K562 (cell line): Measurements from ENCODE around the gene C1QTNF7. TPM values are rescaled to one million over a fixed set of nuclear protein-coding genes. Genes with fewer than 3 reads are reported as not detected.

Experiments used
- COPS2 ChIP-seq: fragments of 450-650 bp; conservative IDR thresholded peaks from 2 replicates; pipeline ENCODE4 v1.6.1; 2016; ENCODE audit warnings: mild to moderate bottlenecking, moderate library complexity
- E2F1 ChIP-seq: sonication (generic); formaldehyde crosslinking; IDR thresholded peaks from 2 replicates; pipeline ENCODE4 v1.8.1; 2023; ENCODE audit warnings: mild to moderate bottlenecking, missing genetic modification reagents, moderate library complexity
- ETV5 ChIP-seq: sonication (generic); formaldehyde crosslinking; IDR thresholded peaks from 2 replicates; pipeline ENCODE4 v1.4.0; 2020; ENCODE audit warnings: low read depth, mild to moderate bottlenecking, missing genetic modification reagents
- FOXJ2 ChIP-seq: fragments of 200-800 bp; sonication (Bioruptor generic); IDR thresholded peaks from 2 replicates; pipeline ENCODE4 v1.6.1; 2016; ENCODE audit warnings: missing genetic modification characterization, missing compliant biosample characterization
- IRF2 ChIP-seq: sonication (generic); formaldehyde crosslinking; IDR thresholded peaks from 2 replicates; pipeline ENCODE4 v1.8.1; 2022; ENCODE audit warnings: mild to moderate bottlenecking, missing genetic modification reagents
- MAFF ChIP-seq: IDR thresholded peaks from 2 replicates; pipeline ENCODE4 v1.6.1; 2012; ENCODE audit warnings: low read length, improper control_type of control experiment
- MTA3 ChIP-seq: fragments of 450-650 bp; formaldehyde crosslinking; IDR thresholded peaks from 2 replicates; pipeline ENCODE4 v1.6.1; 2017; ENCODE audit warnings: mild to moderate bottlenecking, borderline replicate concordance
- NCOA2 ChIP-seq, 2 experiments: fragments of 450-650 bp; IDR thresholded peaks; 2 replicates each; pipeline ENCODE4 v1.6.1; 2018; ENCODE audit warnings: mild to moderate bottlenecking in 2 of 2, moderate library complexity in 1 of 2; ENCODE audit not compliant: partially characterized antibody in 2 of 2
- NFRKB ChIP-seq: fragments of 450-650 bp; IDR thresholded peaks from 2 replicates; pipeline ENCODE4 v1.6.1; 2016; ENCODE audit warnings: low read depth
- NR4A1 ChIP-seq, 2 experiments: fragments of 250-450 bp in 1 of 2; fragments of 450-650 bp in 1 of 2; sonication (Bioruptor Pico) in 1 of 2; IDR thresholded peaks; 2 replicates each; pipeline versions ENCODE4 v1.4.0 to v1.6.1; 2016 to 2020; ENCODE audit warnings: mild to moderate bottlenecking in 2 of 2, missing compliant biosample characterization in 1 of 2, missing genetic modification characterization in 1 of 2, moderate library complexity in 1 of 2
- SMAD4 ChIP-seq: fragments of 250-450 bp; sonication (Bioruptor Pico); conservative IDR thresholded peaks from 2 replicates; pipeline ENCODE4 v1.8.0; 2021; ENCODE audit warnings: inconsistent platforms, mild to moderate bottlenecking, moderate library complexity
- SMARCA5 ChIP-seq: fragments of 450-650 bp; IDR thresholded peaks from 2 replicates; pipeline ENCODE4 v1.6.1; 2016
- XRCC3 ChIP-seq: fragments of 450-650 bp; IDR thresholded peaks from 2 replicates; pipeline ENCODE4 v1.6.1; 2017; ENCODE audit warnings: mild to moderate bottlenecking, moderate library complexity
- ZFP30 ChIP-seq: fragments of 250-450 bp; sonication (Bioruptor Pico); IDR thresholded peaks from 2 replicates; pipeline ENCODE4 v1.8.0; 2022; ENCODE audit warnings: moderate library complexity, mild to moderate bottlenecking, inconsistent platforms, borderline replicate concordance
- ZNF311 ChIP-seq: fragments of 250-450 bp; sonication (Bioruptor Pico); IDR thresholded peaks from 2 replicates; pipeline ENCODE4 v1.4.0; 2020; ENCODE audit warnings: mild to moderate bottlenecking, moderate library complexity
- polyA plus RNA-seq, 8 experiments: library from polyadenylated mRNA; depleted of rRNA in 4 of 8; stranded (reverse) in 5 of 8; unstranded in 3 of 8; fragments of >200 nt; fragmentation: Nextera tagmentation in 2 of 8; fragmentation: Illumina TruSeq in 1 of 8; extraction: Ambion mirVana in 2 of 8; extraction: Trizol in 1 of 8; gene quantifications; 2 replicates each; pipeline versions ENCODE4 v1.2.1 to v1.2.3, GENCODE V29; 2011 to 2014; ENCODE audit warnings: inconsistent platforms in 1 of 8, missing spikeins in 1 of 8
- total RNA-seq, 7 experiments: library from RNA; depleted of rRNA in 6 of 7; stranded (reverse); fragments of >200 nt in 6 of 7; fragmentation: Illumina TruSeq in 2 of 7; extraction: Trizol in 2 of 7; gene quantifications; 2 replicates each; pipeline versions ENCODE4 v1.2.1 to v1.2.3, GENCODE V29; 2011 to 2021; ENCODE audit warnings: low replicate concordance in 1 of 7
- TF ChIP-seq, protein P1 (sequence below), 2 experiments: IDR thresholded peaks; 2 replicates each; pipeline ENCODE4 v1.6.1; 2012; ENCODE audit warnings: improper control_type of control experiment in 2 of 2, low read depth in 2 of 2, low read length in 2 of 2, borderline replicate concordance in 1 of 2
- TF ChIP-seq, protein P2 (sequence below): fragments of 450-650 bp; IDR thresholded peaks from 2 replicates; pipeline ENCODE4 v1.6.1; 2016; ENCODE audit warnings: mild to moderate bottlenecking
- TF ChIP-seq, protein P3 (sequence below): sonication (generic); formaldehyde crosslinking; IDR thresholded peaks from 2 replicates; pipeline ENCODE4 v1.8.1; 2023; ENCODE audit warnings: mild to moderate bottlenecking, missing genetic modification reagents

C1QTNF7 gene
- total and polyA plus RNA-seq, 9 of the 15 experiments (the other 6 are each of a cell fraction or from before 2014, with no cell fraction given) = not detected

- TF ChIP-seq, protein P1, sequence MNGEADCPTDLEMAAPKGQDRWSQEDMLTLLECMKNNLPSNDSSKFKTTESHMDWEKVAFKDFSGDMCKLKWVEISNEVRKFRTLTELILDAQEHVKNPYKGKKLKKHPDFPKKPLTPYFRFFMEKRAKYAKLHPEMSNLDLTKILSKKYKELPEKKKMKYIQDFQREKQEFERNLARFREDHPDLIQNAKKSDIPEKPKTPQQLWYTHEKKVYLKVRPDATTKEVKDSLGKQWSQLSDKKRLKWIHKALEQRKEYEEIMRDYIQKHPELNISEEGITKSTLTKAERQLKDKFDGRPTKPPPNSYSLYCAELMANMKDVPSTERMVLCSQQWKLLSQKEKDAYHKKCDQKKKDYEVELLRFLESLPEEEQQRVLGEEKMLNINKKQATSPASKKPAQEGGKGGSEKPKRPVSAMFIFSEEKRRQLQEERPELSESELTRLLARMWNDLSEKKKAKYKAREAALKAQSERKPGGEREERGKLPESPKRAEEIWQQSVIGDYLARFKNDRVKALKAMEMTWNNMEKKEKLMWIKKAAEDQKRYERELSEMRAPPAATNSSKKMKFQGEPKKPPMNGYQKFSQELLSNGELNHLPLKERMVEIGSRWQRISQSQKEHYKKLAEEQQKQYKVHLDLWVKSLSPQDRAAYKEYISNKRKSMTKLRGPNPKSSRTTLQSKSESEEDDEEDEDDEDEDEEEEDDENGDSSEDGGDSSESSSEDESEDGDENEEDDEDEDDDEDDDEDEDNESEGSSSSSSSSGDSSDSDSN (IDR thresholded peaks at IDR 0.05; ENCODE audit: borderline replicate concordance in 1 of 2, low read depth in 2 of 2, low read length in 2 of 2) = no peak
- no peak for TF ChIP-seq COPS2
- TF ChIP-seq FOXJ2 (tag) = 0 out of 2 replicates have a peak, but pooled peaks have one; percentile 15
- TF ChIP-seq NFRKB = peak; percentile 65; the same call in 1 of the 2 replicates
- TF ChIP-seq NCOA2 (IDR thresholded peaks at IDR 0.05; ENCODE audit: partially characterized antibody in 2 of 2) = no peak
- TF ChIP-seq, protein P2, sequence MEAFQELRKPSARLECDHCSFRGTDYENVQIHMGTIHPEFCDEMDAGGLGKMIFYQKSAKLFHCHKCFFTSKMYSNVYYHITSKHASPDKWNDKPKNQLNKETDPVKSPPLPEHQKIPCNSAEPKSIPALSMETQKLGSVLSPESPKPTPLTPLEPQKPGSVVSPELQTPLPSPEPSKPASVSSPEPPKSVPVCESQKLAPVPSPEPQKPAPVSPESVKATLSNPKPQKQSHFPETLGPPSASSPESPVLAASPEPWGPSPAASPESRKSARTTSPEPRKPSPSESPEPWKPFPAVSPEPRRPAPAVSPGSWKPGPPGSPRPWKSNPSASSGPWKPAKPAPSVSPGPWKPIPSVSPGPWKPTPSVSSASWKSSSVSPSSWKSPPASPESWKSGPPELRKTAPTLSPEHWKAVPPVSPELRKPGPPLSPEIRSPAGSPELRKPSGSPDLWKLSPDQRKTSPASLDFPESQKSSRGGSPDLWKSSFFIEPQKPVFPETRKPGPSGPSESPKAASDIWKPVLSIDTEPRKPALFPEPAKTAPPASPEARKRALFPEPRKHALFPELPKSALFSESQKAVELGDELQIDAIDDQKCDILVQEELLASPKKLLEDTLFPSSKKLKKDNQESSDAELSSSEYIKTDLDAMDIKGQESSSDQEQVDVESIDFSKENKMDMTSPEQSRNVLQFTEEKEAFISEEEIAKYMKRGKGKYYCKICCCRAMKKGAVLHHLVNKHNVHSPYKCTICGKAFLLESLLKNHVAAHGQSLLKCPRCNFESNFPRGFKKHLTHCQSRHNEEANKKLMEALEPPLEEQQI = no peak
- TF ChIP-seq XRCC3 = no peak
- no peak for TF ChIP-seq NR4A1 (CRISPR knock-in tag; IDR thresholded peaks at IDR 0.05)
- TF ChIP-seq NR4A1 (tag; IDR thresholded peaks at IDR 0.05) = no peak; the same call in 1 of the 2 replicates
- no peak for TF ChIP-seq ETV5 (CRISPR knock-in tag)
- TF ChIP-seq SMAD4 (CRISPR knock-in tag) = 0 out of 2 replicates have a peak, but pooled peaks have one; percentile 42
- TF ChIP-seq E2F1 (CRISPR knock-in tag) = no peak
- TF ChIP-seq, protein P3, sequence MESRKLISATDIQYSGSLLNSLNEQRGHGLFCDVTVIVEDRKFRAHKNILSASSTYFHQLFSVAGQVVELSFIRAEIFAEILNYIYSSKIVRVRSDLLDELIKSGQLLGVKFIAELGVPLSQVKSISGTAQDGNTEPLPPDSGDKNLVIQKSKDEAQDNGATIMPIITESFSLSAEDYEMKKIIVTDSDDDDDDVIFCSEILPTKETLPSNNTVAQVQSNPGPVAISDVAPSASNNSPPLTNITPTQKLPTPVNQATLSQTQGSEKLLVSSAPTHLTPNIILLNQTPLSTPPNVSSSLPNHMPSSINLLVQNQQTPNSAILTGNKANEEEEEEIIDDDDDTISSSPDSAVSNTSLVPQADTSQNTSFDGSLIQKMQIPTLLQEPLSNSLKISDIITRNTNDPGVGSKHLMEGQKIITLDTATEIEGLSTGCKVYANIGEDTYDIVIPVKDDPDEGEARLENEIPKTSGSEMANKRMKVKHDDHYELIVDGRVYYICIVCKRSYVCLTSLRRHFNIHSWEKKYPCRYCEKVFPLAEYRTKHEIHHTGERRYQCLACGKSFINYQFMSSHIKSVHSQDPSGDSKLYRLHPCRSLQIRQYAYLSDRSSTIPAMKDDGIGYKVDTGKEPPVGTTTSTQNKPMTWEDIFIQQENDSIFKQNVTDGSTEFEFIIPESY (CRISPR knock-in tag) = no peak
- TF ChIP-seq ZFP30 (CRISPR knock-in tag) = no peak
- no peak for TF ChIP-seq MTA3
- TF ChIP-seq IRF2 (CRISPR knock-in tag) = no peak
- TF ChIP-seq ZNF311 = no peak
- TF ChIP-seq MAFF = no peak
- TF ChIP-seq SMARCA5 = no peak
Observed at GRCh38 chr4:15479089-15479912, 51.5 kb downstream of the C1QTNF7 start (continued).
